GM19023 (cell line): ENCODE measurements around the gene FABP2.
A peak's percentile ranks its signal among the peaks of the same experiment; 100 is the strongest.
"Not testable (repeated sequence)": the region's sequence is repeated elsewhere in the genome, so short reads cannot be mapped to it uniquely, and the experiment has no call there.

Source experiments
- ATAC-seq: cut with Tn5 transposase; IDR thresholded peaks from one replicate; pipeline ENCODE4 v1.9.1; 2021; ENCODE audit warnings: mild to moderate bottlenecking, moderate library complexity; ENCODE audit not compliant: unreplicated experiment

The FABP2 gene

GRCh38 chr4:119321921-119322687, at the start of gene FABP2:
Gene FABP2, minus strand, starts transcription at chr4:119322138. Its CDS starts 36 bp downstream, at chr4:119322102.
- ATAC-seq, result no peak

GRCh38 chr4:119370951-119371683, 49.2 kb upstream of the FABP2 start:
- not testable (repeated sequence) for ATAC-seq

- ATAC-seq, result peak; percentile 95
Observed at GRCh38 chr4:119370392-119370791, 48.5 kb upstream of the FABP2 start.

- ATAC-seq, result not testable (repeated sequence)
Observed at GRCh38 chr4:119366802-119367201, 44.9 kb upstream of the FABP2 start.

GRCh38 chr4:119364203-119364602, 42.3 kb upstream of the FABP2 start:
- ATAC-seq, result not testable (repeated sequence)

DNA sequence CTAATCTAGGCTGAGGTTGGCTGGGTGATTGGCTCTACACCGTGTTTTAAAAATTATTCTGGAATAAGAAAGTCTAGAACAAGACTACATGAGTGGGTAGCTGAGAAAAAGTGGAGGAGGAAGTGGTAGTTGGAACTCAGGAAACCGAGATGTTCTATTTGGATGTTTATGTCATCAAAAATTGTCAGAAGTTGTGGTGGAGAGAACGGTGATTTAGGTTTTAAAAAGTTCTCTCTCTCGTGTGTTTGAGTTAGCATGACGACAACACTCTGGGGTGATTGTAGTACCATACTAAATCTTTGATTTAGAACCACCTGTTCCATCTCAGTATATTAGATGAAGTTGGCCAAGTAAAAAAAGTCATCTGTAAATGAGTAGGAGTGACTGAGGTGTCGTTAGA, 41.4 kb upstream of the FABP2 start:
- ATAC-seq, result not testable (repeated sequence)

DNA sequence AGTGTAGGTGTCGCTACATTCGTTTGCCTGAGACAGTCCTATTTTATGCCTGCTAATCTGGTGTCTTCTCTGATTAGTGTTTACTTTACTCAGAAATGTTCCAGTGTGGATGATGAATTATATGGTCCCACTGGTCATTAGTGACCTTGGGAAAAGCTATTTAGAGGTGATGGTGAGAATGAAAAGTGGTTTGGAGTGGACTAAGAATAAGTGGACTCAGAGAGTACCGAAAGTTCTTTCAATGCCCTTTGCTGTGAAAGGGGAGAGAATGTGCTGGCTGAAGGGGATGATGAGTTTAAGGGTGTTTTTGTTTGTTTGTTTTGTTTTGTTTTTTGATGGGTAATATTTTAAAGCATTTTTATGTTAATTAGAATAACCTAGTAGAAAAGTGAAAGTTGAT, 40.5 kb upstream of the FABP2 start:
- ATAC-seq, result not testable (repeated sequence)

GRCh38 chr4:119359873-119360272, 37.9 kb upstream of the FABP2 start:
- not testable (repeated sequence) for ATAC-seq

DNA sequence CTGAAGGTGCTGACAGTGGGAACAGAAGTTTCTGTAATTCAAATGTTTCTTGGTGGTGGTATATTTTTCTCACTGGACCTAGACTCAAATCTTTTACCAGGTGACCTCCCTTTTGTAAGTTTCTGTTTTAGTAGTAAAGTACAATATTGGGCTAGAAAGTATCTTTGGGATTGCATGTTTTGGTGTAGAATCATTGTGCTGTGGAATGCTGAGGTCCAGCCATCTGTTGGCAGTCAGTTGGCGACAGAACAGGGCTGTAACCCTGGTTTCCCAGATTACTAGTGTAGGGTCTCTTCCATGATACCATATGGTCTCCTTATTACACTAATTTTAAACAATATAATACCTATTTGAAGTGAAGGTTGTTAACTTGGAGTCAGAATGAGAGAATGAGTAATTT, 34.9 kb upstream of the FABP2 start:
- ATAC-seq, result not testable (repeated sequence)

DNA sequence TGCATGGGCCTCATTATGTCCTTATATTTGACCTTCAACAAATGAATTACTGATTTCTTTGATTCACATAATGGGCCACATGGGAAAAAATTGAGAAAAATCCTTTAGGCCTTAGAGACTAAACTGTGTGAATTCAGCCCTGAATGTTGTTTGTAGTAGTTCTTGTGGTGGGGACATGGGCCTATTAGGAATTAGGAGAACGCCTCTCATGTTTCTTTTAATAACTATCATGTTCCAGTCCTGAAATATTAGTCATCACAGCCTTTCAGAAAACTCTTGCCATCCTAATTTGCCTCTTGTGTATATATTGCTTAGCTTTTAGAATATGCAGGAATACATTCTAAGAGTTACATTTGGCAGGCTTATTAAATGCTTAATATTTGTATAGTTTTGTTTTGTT, 34.1 kb upstream of the FABP2 start:
- ATAC-seq, result not testable (repeated sequence)

DNA sequence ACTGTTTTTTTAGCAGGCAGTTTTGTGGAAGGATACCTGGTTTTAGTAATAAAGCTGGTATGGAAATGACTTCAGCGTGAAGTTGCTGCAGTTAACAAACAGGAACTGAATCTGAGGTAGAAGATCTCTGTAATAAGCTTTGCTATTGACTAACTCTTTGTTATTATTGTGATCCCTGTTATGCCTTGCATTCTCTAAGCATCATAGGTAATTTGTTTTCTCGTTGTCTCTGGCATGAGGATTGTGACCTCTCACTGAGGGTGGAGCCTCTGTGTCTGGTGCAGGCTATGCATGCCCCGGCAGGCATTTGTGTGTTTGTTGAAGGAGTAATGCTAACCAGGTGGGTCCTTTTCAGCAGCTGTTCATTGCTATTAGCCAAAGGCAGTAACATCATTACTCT, 31.4 kb upstream of the FABP2 start:
- ATAC-seq, result not testable (repeated sequence)

- not testable (repeated sequence) for ATAC-seq
Observed at GRCh38 chr4:119348169-119348568, 26.2 kb upstream of the FABP2 start.

DNA sequence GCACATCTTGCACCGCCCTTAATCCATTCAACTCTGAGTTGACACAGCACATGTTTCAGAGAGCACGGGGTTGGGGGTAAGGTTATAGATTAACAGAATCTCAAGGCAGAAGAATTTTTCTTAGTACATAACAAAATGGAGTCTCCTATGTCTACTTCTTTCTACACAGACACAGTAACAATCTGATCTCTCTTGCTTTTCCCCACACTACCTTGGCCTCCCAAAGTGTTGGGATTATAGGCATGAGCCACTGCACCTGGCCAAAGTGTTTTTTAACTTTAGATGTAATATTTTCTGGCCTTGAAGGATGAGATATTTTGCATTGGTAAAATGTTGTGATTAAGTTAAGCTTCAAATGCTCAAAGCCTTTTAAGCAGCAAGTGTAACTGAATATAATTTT, 21.4 kb upstream of the FABP2 start:
- not testable (repeated sequence) for ATAC-seq

- not testable (repeated sequence) for ATAC-seq
Observed at GRCh38 chr4:119339895-119340294, 18.0 kb upstream of the FABP2 start.

- ATAC-seq, result no peak
Observed at GRCh38 chr4:119337010-119337409, 15.1 kb upstream of the FABP2 start.

GRCh38 chr4:119336332-119336979, 14.5 kb upstream of the FABP2 start:
- not testable (repeated sequence) for ATAC-seq

- ATAC-seq, result no peak
Observed at GRCh38 chr4:119329835-119330620, 8.1 kb upstream of the FABP2 start.

GRCh38 chr4:119328695-119329094, 6.8 kb upstream of the FABP2 start:
- ATAC-seq, result no peak

DNA sequence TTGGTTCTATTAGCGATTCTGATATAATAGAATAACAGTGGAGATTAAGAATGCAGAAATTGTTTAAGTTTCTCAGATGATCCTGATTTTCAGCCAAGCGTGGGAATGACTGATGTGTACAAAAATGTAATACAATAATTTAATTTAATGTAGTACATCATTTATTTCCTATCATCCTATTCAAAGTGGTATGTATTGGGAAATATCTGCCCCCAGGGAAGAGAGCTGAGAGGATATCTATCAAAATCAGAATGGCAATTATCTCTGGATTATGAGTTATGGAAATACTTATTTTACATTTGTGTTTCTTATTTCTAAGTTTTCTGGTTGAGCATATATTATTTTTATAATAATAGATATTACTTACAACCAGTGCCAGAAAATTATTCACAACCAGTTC, 3.9 kb downstream of the FABP2 start:
- no peak for ATAC-seq

DNA sequence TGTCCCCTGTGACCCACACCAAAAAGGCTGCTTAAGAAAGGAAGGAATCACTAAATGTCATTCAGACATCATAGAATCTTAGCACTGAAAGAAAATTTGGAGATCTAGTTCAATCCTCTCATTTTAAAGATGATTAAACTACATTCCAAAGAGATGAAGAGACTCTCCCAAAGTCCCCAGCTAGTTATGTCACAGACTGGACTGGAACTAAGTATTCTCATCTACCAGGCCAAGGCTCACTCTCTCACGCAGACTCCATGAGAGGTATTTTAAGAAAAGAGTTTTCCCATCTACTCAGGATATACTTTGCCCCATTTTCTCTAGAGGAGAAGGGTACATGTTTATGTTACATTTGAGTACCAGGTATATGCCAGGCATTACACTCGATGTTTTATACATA, 6.9 kb downstream of the FABP2 start:
- ATAC-seq, result no peak

DNA sequence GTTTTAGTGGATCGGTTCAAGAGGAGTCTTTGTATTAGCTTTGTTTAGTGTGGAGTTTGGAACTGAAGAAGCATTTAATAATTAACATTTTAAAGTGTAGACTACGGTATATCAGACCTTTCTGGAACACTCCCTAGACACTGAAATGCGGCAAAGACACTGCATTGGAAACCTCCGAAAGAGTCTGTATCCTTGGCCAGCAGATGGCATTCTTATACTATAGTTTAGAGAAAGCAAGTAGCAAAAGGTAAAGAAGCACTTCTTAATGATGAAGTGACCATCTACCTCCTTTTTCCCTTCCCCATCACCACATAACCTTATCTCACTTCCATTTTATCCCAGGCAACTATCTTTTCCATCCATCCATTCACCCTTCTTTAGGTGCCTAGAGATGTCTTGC, 7.6 kb downstream of the FABP2 start:
- no peak for ATAC-seq
